Activated CD8-positive, alpha-beta T cell treated with anti-CD3 and anti-CD28 coated beads for 36 hours (primary cell): ENCODE measurements around the gene SMURF1. TPM values are rescaled to one million over a fixed set of nuclear protein-coding genes. Genes with fewer than 3 reads are reported as not detected.

ENCODE experiments used
- ATAC-seq: fragments of 200-7000 bp; cut with Tn5 transposase; one replicate; pipeline ENCODE4 v1.10.0; 2021; ENCODE audit warnings: mild to moderate bottlenecking, moderate library complexity
- CTCF ChIA-PET: fragments of 350-600 bp; sonication (Branson Sonifier 250); formaldehyde crosslinking; loops from one replicate; lab custom pipeline; 2021; ENCODE audit warnings: antibody characterized with exemption; lab: Charles Lee
- POLR2A ChIA-PET: fragments of 350-600 bp; sonication (Branson Sonifier 250); formaldehyde crosslinking; loops from one replicate; lab custom pipeline; 2021; ENCODE audit warnings: antibody characterized with exemption; lab: Charles Lee
- DNase-seq: peaks from one replicate; pipeline ENCODE4 v3.0.0-alpha.2; 2020
- H3K27ac Mint-ChIP-seq: one replicate; pipeline ENCODE4 v1.8.0; 2021; ENCODE audit warnings: mild to moderate bottlenecking, mixed read lengths
- H3K27me3 Mint-ChIP-seq: one replicate; pipeline ENCODE4 v1.8.0; 2021; ENCODE audit warnings: mixed read lengths
- H3K36me3 Mint-ChIP-seq: one replicate; pipeline ENCODE4 v1.8.0; 2021; ENCODE audit warnings: low read depth, mixed read lengths
- H3K4me1 Mint-ChIP-seq: one replicate; pipeline ENCODE4 v1.8.0; 2021; ENCODE audit warnings: low read depth, mixed read lengths
- H3K4me3 Mint-ChIP-seq: one replicate; pipeline ENCODE4 v1.8.0; 2021; ENCODE audit warnings: mild to moderate bottlenecking, moderate library complexity, mixed read lengths
- H3K9me3 Mint-ChIP-seq: one replicate; pipeline ENCODE4 v1.8.0; 2021; ENCODE audit warnings: mixed read lengths
- CTCF ChIP-seq: fragments of 200-600 bp; IDR thresholded peaks from one replicate; pipeline ENCODE4 v1.8.0; 2022; ENCODE audit warnings: antibody characterized with exemption, mild to moderate bottlenecking
- intact Hi-C: fragments of 100-400 bp; cut with micrococcal nuclease; formaldehyde crosslinking; loops from one replicate; pipeline ENCODE4 v1.10.0; 2022
- total RNA-seq, 2 experiments: library from RNA; stranded (reverse); gene quantifications; one replicate each; pipeline ENCODE4 v1.2.3, GENCODE V29; 2021

SMURF1 gene
- total RNA-seq, 2 experiments from 2014 or later, result 8.3 to 9.4 TPM

GRCh38 chr7:99001482-99002147 is 142.3 kb downstream of the SMURF1 start:
- ATAC-seq (peak; percentile 80), DNase-seq (peak; percentile 53)
- Mint-ChIP-seq H3K27me3 (no peaks in the 10 kb centered on the region), H3K4me1 (peaks cover 29% of the 10 kb centered on the region), H3K27ac (peak overlapping the region; percentile 96), H3K36me3 (peaks cover 46% of the 10 kb centered on the region), H3K9me3 (no peaks in the 10 kb centered on the region), H3K4me3 (peak overlapping the region; percentile 52)
- intact Hi-C loops, result no loop called here
- POLR2A ChIA-PET, result interaction anchor here (1.4 kb wide), 1 partner anchor 10 kb away, joined by 4 read pairs; no protein-coding TSS in a partner anchor
- TF ChIP-seq CTCF, result no peak
- CTCF ChIA-PET, result interaction anchor here (0.7 to 1.6 kb wide), 3 partner anchors 9 to 13 kb away, joined by 3 to 5 read pairs (median 3); no protein-coding TSS in a partner anchor

GRCh38 chr7:99000904-99001465 is 142.9 kb downstream of the SMURF1 start:
- intact Hi-C loops, result no loop called here
- TF ChIP-seq CTCF, result no peak
- Mint-ChIP-seq H3K4me1 (peaks cover 33% of the 10 kb centered on the region), H3K4me3 (peak overlapping the region; percentile 52), H3K9me3 (no peaks in the 10 kb centered on the region), H3K27ac (peak overlapping the region; percentile 96), H3K36me3 (peaks cover 45% of the 10 kb centered on the region), H3K27me3 (no peaks in the 10 kb centered on the region)
- ATAC-seq (peak; percentile 89), DNase-seq (peak; percentile 76)
- CTCF ChIA-PET, result interaction anchor here (0.7 to 1.6 kb wide), 3 partner anchors 8 to 12 kb away, joined by 3 to 5 read pairs (median 3); no protein-coding TSS in a partner anchor
- POLR2A ChIA-PET, result interaction anchor here (1.4 kb wide), 1 partner anchor 10 kb away, joined by 4 read pairs; no protein-coding TSS in a partner anchor

- H3K4me3 Mint-ChIP-seq, result no peak overlapping the region
- ChIA-PET POLR2A (interaction anchor here (1.3 kb wide), 1 partner anchor 16 kb away, joined by 3 read pairs; no protein-coding TSS in a partner anchor), CTCF (interaction anchor here (1.6 kb wide), 1 partner anchor 9 kb away, joined by 5 read pairs; no protein-coding TSS in a partner anchor)
- no peaks in the 10 kb centered on the region for H3K9me3 Mint-ChIP-seq
- intact Hi-C loops, result no loop called here
- H3K36me3 Mint-ChIP-seq, result peaks cover 47% of the 10 kb centered on the region
- peaks cover 40% of the 10 kb centered on the region for H3K4me1 Mint-ChIP-seq
- no peaks in the 10 kb centered on the region for H3K27me3 Mint-ChIP-seq
- ATAC-seq (no peak), DNase-seq (no peak)
- peak overlapping the region; percentile 96 for H3K27ac Mint-ChIP-seq
- no peak for TF ChIP-seq CTCF
Measured at GRCh38 chr7:99000196-99000903, 143.6 kb downstream of the SMURF1 start.

- no peak overlapping the region for H3K4me3 Mint-ChIP-seq
- no peak for TF ChIP-seq CTCF
- ATAC-seq (no peak), DNase-seq (no peak)
- ChIA-PET POLR2A (interaction anchor here (1.3 to 1.5 kb wide), 2 partner anchors 14 to 17 kb away, joined by 3 read pairs; no protein-coding TSS in a partner anchor), CTCF (interaction anchor here (0.8 to 1.5 kb wide), 2 partner anchors 8 to 38 kb away, joined by 3 read pairs; no protein-coding TSS in a partner anchor)
- H3K36me3 Mint-ChIP-seq, result peaks cover 51% of the 10 kb centered on the region
- peak overlapping the region; percentile 23 for H3K27ac Mint-ChIP-seq
- no peaks in the 10 kb centered on the region for H3K27me3 Mint-ChIP-seq
- peaks cover 41% of the 10 kb centered on the region for H3K4me1 Mint-ChIP-seq
- intact Hi-C loops, result no loop called here
- no peaks in the 10 kb centered on the region for H3K9me3 Mint-ChIP-seq
Measured at GRCh38 chr7:98998821-98999725, 144.8 kb downstream of the SMURF1 start.
